NCI-H460 (cell line): Measurements from ENCODE around the gene PLCZ1. TPM values are rescaled to one million over a fixed set of nuclear protein-coding genes. Genes with fewer than 3 reads are reported as not detected.
"Not testable (repeated sequence)": the region's sequence is repeated elsewhere in the genome, so short reads cannot be mapped to it uniquely, and the experiment has no call there.

Source experiments
- DNase-seq: peaks from one replicate; pipeline ENCODE4 v3.0.0-alpha.2; 2016; ENCODE audit warnings: low read depth; ENCODE audit errors: extremely low read depth
- polyA plus RNA-seq: library from polyadenylated mRNA; depleted of rRNA; stranded (reverse); fragments of >200 nt; gene quantifications from 2 replicates; pipeline ENCODE4 v1.2.3, GENCODE V29; 2014; cell fraction: nucleus; rRNA removed
- total RNA-seq: library from RNA; depleted of rRNA; stranded (reverse); fragments of >200 nt; shearing (Covaris generic); gene quantifications from 2 replicates; pipeline ENCODE4 v1.2.3, GENCODE V29; 2014; rRNA removed

The PLCZ1 gene, protein sequence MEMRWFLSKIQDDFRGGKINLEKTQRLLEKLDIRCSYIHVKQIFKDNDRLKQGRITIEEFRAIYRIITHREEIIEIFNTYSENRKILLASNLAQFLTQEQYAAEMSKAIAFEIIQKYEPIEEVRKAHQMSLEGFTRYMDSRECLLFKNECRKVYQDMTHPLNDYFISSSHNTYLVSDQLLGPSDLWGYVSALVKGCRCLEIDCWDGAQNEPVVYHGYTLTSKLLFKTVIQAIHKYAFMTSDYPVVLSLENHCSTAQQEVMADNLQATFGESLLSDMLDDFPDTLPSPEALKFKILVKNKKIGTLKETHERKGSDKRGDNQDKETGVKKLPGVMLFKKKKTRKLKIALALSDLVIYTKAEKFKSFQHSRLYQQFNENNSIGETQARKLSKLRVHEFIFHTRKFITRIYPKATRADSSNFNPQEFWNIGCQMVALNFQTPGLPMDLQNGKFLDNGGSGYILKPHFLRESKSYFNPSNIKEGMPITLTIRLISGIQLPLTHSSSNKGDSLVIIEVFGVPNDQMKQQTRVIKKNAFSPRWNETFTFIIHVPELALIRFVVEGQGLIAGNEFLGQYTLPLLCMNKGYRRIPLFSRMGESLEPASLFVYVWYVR
- not detected in 2 replicates for total RNA-seq
- polyA plus RNA-seq = not detected in 2 replicates

DNA sequence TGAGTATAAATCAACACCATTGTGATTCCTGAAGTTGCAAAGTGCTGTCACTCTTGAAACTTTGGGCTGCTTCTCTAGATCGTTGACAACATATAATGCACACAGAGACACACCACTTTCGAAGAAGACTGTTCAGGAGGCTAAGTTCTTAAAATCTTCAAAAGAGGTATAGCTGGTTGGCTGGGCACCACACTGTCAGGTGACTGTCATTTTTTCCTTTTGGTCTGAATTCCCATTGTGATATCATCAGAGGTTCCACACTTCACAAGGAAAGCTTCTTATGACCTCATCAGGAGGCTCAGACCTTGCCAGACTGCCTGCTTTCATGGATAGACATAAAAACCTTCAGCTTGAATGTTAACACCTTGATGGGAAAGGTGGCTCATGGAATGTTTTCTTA, at the start of gene PLCZ1, which contains the start of gene CAPZA3:
Gene PLCZ1 (minus strand): TSS at position 194 of the 400 bp plus-strand sequence. CDS start 641 bp downstream, outside the sequence.
Gene CAPZA3 (plus strand): TSS at position 301 of the 400 bp plus-strand sequence. CDS start 150 bp downstream, outside the sequence.
- no peak for DNase-seq

DNA sequence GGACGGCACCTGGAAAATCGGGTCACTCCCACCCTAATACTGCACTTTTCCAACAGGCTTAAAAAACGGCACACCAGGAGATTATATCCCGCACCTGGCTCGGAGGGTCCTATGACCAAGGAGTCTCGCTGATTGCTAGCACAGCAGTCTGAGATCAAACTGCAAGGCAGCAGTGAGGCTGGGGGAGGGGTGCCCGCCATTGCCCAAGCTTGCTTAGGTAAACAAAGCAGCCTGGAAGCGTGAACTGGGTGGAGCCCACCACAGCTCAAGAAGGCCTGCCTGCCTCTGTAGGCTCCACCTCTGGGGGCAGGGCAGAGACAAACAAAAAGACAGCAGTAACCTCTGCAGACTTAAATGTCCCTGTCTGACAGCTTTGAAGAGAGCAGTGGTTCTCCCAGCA, 47.7 kb upstream of the PLCZ1 start:
- DNase-seq = not testable (repeated sequence)

DNA sequence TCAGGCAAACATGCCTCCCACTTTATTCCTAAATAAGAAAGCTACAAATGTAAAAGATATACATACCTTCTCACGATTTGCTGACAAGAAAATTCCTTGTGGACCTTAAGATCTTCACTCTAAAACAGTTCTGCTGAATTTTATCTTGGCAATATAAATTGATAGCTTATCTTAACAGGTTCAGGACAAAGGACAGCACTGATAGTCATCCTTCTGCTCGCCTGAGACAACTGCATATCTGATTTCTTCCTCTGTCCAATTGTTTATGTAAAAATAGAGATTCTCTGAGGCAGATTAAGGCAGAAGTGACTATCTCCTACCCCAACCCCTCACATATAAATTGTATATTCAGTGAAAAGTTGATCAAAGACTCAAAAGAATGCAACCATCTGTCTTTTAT, 45.0 kb upstream of the PLCZ1 start:
- DNase-seq = no peak

DNA sequence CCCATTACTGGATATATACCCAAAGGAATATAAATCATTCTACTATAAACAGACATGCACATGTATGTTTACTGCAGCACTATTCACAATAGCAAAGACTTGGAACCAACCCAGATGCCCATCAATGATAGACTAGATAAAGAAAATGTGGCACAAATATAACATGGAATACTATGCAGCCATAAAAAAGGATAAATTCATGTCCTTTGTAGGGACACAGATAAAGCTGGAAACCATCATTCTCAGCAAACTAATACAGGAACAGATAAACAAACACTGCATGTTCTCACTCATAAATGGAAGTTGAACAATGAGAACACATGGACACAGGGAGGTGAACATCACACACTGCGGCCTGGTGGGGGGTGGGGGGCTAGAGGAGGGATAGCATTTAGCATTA, 28.7 kb upstream of the PLCZ1 start:
- DNase-seq = not testable (repeated sequence)

DNA sequence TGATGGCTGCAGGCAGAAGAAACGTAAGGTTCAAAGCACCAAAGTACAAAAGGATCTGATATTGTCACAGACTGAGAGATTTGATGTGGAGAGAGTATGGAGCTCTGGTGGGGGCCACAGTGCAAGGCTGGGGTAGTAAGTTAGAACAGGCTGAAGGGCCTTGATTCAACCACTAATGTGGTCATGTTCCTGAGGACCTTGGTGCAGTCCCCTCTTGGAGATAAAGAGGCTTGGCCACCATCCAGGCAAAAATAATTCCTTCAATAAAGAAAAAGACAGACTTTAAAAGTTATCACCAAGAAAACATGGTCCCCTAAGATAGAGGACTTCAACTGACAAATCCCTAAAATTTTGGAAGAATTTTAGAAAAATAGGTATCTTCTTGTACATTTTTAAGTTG, 17.5 kb upstream of the PLCZ1 start:
- DNase-seq = no peak

DNA sequence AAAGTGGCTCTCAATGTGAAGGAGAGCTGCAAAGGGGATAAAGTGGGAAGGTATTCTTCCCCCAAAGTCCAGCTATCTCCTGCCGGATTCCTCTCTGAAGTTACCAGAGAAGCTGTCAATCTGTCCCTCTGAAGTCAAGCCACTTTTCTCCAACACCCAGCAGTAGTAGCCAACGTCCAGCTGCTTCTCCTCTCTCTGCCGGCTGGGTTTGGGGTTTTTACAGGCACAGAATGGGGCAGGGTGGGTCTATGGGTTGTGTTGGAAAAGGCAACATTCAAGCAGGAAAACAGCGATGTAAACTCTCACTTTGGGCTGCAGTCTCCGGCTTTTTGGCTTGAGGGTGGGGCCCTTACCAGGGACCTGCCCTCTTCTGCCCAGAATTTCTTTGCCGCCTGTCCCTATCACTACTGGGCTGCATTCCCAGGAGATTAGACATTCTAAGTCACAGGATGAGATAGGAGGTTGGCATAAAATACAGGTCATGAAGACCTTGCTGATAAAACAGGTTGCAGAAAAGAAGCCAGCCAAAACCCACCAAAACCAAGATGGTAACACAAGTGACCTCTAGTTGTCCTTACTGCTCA, 16.4 kb upstream of the PLCZ1 start:
- DNase-seq = no peak

DNA sequence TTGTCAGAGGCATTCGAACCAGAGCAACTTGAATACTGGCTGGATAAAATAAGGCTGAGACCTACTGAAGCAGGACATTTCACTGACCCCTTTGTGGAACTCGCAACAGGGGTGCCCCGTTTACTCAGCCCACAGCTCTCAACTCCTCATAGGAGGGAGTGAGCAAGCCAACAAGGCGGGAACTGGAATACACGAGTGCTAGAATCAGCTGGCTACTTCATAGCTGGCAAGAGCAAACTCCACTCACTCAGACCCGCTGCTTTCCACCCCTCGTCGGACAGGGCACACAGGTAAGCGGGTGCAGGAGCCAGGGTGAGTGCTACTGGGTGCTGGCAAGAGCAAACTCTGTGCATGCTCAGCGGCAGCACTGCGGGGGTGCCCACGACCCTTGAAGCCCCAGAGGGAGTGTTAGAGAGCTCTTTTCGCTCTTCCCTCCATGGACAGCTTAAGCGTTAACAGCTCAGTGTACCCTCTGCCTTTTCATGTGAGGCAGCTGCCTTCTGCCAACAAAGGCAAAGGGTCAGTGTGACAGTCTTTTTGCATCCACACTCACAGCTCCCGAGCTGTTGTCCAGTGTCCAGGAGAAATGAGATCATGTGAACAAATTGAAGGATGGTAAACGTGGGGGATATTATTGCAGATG, 15.8 kb upstream of the PLCZ1 start:
- no peak for DNase-seq

DNA sequence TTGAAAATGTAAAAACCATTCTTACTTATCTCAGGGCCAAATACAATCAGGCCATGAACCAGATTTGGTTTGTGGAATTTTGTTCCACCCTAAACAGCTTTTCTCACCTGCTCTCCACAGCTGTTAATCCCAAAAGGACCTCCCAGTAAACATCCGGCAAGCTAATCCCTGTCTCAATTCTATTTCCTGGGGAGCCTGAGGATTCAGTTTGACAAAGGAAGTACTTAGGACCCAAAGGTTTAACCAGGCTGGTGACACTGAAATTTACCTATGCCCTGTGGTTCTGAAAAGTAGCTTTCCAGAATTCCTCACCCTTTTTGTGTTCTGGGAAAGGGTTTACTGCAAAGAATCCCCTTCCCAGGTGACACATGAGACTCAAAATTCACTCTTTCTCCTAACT, 15.1 kb upstream of the PLCZ1 start:
- no peak for DNase-seq

DNA sequence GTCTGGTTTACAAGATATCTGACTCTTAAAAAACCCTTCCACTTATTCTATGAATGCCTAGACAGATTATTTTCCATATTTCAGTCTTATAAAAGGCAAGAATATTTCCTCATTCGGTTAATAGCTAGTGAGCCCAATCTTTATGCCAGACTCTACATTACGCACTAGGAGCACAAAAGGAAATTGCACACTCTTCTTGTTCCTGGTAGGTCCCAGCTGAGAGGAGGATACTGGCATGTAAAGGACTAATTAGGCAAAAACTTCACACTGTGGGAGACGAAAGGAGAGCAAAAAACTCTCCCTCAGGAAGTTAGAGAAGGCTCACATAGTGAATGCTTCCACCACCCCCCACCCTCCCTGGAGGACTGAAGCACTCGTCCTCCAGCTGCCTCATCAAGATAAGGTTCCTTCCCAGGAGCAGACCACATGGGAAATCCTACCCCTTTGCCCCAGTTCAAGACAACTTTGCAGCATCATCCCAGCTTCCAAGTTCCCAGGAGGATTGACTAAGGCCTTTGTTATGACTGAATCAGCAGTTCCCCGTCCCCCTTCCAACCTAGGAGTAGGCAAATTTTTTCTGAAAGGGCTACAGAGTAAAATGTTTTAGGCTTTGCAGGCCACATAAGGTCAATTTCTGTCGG, 14.6 kb upstream of the PLCZ1 start:
- DNase-seq = peak; percentile 6

DNA sequence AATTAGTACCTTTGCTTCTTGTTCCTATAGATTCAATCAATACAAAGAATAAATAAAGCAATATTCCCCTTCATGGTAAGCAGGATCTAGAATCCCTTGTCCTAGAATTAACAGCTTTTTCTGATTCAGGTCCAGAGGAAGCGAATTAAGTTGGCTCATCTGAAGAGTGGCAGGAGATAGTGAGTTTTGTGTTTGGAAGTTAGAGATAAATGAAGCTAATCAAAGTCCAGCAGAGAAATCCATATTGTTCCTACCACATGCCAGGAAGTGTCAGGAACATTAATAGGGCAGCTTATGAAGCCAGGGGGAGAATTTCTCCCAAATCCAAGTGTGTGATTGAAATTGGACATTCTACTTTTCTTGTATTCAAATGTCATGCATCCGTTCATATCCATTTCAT, 14.1 kb upstream of the PLCZ1 start:
- no peak for DNase-seq

DNA sequence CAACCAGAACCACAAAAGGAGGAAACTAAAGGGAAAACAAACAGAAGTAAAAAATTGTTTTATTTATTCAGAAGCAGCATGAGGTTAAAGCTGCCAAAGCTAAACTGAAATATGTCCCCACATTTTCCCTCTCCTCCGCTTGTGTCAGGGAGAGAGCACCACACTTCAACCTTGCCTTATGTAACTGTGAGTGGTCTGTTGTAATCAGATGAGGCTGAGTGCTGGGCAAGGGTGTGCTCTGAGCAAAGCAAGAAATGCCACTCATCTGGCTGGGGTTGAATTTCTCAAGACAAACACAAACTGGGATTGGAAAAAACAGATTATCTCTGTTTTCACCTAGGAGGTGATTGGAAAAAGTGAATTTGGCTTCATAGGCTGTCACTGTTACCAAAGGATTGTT, 12.3 kb upstream of the PLCZ1 start:
- DNase-seq = peak; percentile 13

DNA sequence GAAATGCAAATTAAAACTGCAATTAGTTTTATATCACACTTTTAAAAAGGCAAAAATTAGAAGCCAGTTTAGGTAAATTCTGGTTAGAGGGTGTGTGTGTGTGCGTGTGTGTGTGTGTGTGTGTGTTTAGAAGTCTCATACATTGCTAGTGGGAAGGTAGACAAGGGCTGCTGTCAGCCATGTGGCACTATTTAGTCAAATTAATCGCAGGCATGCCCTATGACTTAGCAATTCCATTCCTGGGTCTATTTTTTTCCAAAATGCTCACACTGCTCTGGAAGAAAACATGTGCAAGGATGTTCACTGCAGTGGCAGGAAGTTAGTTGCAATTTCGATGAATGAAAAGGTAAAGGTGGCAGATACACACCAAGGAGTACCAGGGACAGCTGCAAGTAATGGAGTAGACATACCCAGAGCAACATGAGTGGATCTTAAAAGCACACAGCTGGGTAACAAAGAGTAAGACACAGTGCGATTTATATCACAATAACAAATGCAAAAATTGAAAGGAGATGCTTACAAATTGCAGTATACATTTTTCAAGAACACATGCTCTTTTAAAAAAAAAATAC, 11.7 kb upstream of the PLCZ1 start:
- DNase-seq = no peak

DNA sequence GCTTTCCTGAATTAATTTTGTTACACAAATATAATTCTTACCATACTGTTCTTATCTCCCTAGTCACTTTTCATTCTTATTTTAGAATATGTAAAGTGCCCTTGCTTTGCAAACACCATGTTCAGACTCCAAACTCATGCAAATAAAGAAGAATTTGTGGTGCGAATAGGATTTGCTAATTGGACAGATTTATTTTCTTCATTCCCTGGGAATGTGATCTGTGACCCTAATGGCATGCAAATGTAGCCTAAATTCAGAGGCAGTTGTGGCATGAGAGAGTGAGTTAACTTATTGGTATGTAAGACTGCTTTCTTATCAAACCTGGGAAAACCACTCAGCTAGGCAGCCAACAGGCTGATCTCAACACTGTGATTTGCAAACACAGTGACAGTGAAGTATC, 10.1 kb upstream of the PLCZ1 start:
- DNase-seq = no peak

DNA sequence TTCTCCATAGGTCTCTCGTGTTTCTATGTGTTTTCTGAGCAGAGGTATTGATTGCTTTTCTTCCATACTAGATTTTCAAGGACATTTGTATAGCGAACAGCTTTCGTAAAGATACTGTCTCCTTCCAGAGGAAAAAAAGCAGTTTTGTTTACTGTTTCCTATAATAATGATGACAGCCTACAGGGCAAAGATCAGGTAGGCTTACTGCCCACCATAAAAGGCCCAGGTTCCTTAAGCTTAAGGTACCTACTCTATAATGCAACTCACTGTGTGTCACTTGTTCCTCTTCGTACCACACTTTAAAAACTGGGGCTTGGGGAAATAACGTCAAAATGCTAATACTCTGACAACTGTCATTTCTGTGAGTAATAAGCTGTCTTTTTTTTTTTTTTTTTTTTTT, 6.7 kb downstream of the PLCZ1 start:
- no peak for DNase-seq

DNA sequence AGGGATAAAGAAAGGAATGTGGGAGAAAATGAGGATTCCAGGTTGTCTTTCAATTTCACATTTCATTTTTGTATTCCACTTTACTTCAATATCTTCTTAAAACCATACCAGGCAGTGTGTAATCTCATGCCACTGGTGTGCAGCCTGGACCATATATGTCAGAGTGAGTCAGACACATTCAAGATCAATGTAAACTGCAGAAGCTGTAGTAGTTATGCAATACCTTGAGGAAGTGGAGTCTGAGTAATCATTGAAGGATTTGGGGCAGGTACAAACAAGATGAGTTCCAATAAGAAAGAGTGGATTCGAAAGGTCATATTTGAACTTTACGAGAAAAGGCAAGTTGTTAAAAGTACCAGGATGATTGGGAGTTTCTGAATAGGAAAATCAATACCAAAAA, 14.1 kb downstream of the PLCZ1 start:
- peak; percentile 38 for DNase-seq

DNA sequence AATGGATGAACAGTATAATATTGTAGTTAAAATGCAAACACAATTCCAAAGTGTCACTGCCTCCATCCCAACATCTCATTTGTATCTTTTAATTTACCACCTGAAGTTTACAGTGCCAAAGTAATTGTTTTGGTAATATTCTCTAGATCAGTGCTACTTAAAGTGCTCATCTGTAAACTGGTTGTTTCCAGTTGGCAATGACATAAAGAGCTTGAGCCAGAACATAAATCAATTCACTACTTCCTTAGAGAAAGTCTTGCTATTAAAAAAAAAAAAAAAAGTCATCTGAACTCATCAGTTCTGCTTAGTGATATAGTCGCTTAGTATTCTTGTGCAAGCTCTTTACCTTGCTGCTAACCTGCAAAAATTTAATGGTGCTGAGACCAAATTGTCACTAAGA, 16.4 kb downstream of the PLCZ1 start:
- DNase-seq = no peak

DNA sequence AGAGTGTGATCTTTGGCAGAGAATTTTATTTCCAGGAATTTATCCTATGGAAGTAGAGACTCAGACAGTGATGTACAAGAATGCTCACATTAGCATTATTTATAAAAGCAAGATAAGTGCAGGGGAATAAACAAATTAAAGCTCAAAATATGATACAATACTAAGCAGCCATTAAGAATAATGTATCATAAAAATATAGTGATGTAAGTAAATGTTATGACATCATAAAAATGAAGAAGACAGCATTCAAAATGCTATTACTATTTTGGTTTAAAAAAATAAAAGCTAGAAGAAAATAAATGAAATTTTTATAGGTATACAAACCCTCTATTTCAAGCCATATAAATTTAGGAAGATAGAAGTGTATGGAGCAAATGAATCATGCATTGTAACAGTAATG, 17.1 kb downstream of the PLCZ1 start:
- no peak for DNase-seq

DNA sequence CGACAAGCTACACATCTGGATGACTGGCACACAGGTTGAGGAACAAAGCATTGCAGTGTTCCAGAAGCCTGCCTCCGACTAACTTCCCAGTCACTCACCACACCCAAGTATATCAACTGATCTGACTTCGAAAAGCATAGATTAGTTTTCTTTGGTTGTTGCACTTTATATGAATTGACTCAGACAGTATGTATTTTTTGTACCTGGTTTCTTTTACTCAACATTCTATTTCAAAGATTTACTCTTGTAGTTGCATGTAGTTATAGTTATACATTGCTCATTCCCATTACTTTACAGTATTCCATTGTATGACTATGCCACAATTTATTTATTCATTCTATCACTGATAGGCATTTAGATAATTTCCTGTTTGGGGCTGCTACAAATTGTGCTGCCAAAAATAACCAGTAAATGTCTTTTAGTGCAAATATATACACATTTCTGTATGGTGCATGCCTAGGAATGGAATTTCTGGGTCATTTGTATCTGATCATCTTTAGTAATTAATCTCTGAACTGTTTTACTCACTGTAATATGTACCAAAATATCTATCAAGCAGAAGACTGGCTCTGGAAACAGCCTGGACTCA, 17.8 kb downstream of the PLCZ1 start:
- DNase-seq = no peak

DNA sequence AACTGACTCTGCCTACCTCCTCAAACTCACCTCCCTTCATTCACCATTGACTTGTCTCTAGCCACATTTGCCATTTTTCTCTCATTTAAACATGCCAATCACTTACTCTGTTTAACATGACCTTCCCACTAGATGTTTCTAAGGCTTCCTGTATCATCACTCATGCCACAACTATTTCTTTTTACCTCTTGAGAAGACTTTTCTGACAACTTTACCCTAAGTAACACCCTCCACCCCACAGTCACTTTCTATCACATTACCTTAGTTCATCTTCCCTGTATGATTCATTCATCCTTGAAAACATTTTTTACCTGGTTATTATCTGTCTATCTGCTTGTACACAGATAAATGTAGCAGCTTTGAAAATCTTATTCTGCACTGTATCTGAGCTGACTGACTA, 19.4 kb downstream of the PLCZ1 start:
- no peak for DNase-seq

DNA sequence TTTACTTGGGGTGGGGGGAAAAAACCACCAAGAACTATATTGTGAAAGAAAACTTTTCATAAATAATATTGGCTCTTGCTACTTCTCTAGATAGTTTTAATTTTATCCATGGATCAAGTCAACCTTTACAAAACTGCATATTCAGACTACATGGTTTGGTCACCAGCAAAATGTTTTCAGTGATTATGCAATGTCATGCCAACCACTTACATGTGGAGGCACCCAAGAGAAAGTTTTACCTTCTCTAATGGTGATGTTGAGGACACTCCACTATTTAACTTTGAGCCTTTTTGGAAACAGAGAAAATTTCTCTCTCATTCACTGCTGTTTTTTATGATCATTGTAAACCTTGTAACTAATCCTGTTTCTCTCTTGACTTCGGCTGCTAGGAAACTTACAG, 21.6 kb downstream of the PLCZ1 start:
- no peak for DNase-seq
